Mesendoderm (in vitro differentiated cells): ENCODE measurements around the gene ERC2.

ENCODE experiments used
- DNase-seq: peaks from one replicate; pipeline ENCODE4 v3.0.0; 2013
- H2AK5ac ChIP-seq: 2 replicates; pipeline ENCODE4 v1.6.1; 2013; ENCODE audit warnings: low read length, inconsistent platforms
- H2BK120ac ChIP-seq: 2 replicates; pipeline ENCODE4 v1.6.1; 2013; ENCODE audit warnings: low read depth, mild to moderate bottlenecking, low read length, moderate library complexity, mixed read lengths
- H2BK15ac ChIP-seq: replicated peaks from 2 replicates; pipeline ENCODE4 v1.6.1; 2013; ENCODE audit warnings: low read depth, mild to moderate bottlenecking, moderate library complexity
- H2BK5ac ChIP-seq: 2 replicates; pipeline ENCODE4 v1.6.1; 2013; ENCODE audit warnings: low read length, inconsistent platforms
- H3K18ac ChIP-seq: 2 replicates; pipeline ENCODE4 v1.6.1; 2013; ENCODE audit warnings: mild to moderate bottlenecking, low read length, mixed read lengths
- H3K23ac ChIP-seq: one replicate; pipeline ENCODE4 v1.6.1; 2013; ENCODE audit warnings: low read length
- H3K27ac ChIP-seq: 2 replicates; pipeline ENCODE4 v1.5.1; 2013; ENCODE audit warnings: low read depth, mild to moderate bottlenecking, inconsistent platforms, low read length, moderate library complexity
- H3K27me3 ChIP-seq: 2 replicates; pipeline ENCODE4 v1.6.1; 2013; ENCODE audit warnings: low read length, control low read depth, mild to moderate bottlenecking, inconsistent platforms; ENCODE audit not compliant: insufficient read depth, poor library complexity
- H3K36me3 ChIP-seq: 2 replicates; pipeline ENCODE4 v1.6.1; 2013; ENCODE audit warnings: low read length, inconsistent platforms; ENCODE audit not compliant: control insufficient read depth, insufficient read depth
- H3K4ac ChIP-seq: one replicate; pipeline ENCODE4 v1.6.1; 2013; ENCODE audit warnings: low read depth, mild to moderate bottlenecking, low read length, moderate library complexity
- H3K4me1 ChIP-seq: 2 replicates; pipeline ENCODE4 v1.6.1; 2013; ENCODE audit warnings: low read depth, low read length, inconsistent platforms; ENCODE audit not compliant: control insufficient read depth
- H3K4me2 ChIP-seq: 2 replicates; pipeline ENCODE4 v1.6.1; 2013; ENCODE audit warnings: low read length
- H3K4me3 ChIP-seq: 2 replicates; pipeline ENCODE4 v1.5.1; 2013; ENCODE audit warnings: mild to moderate bottlenecking, low read length
- H3K56ac ChIP-seq: one replicate; pipeline ENCODE4 v1.6.1; 2013; ENCODE audit warnings: low read length
- H3K79me1 ChIP-seq: 2 replicates; pipeline ENCODE4 v1.6.1; 2013; ENCODE audit warnings: low read length, inconsistent platforms
- H3K79me2 ChIP-seq: 2 replicates; pipeline ENCODE4 v1.6.1; 2013; ENCODE audit warnings: mild to moderate bottlenecking, low read length; ENCODE audit not compliant: control insufficient read depth, insufficient read depth
- H3K9ac ChIP-seq: 2 replicates; pipeline ENCODE4 v1.6.1; 2013; ENCODE audit warnings: low read length, inconsistent platforms
- H4K5ac ChIP-seq: one replicate; pipeline ENCODE4 v1.6.1; 2013; ENCODE audit warnings: low read length
- H4K8ac ChIP-seq: one replicate; pipeline ENCODE4 v1.6.1; 2013; ENCODE audit warnings: low read depth, mild to moderate bottlenecking, control low read depth, low read length, moderate library complexity
- WGBS: extraction: QIAGEN DNeasy Blood & Tissue Kit; methylation state at CpG from one replicate; pipeline ENCODE4 v1.1.7; 2013; ENCODE audit warnings: low lambda C conversion rate, missing lambda C conversion rate; ENCODE audit not compliant: insufficient coverage; ENCODE audit errors: extremely low coverage; 5-methylcytosine and 5-hydroxymethylcytosine counted together

ERC2 gene

DNA sequence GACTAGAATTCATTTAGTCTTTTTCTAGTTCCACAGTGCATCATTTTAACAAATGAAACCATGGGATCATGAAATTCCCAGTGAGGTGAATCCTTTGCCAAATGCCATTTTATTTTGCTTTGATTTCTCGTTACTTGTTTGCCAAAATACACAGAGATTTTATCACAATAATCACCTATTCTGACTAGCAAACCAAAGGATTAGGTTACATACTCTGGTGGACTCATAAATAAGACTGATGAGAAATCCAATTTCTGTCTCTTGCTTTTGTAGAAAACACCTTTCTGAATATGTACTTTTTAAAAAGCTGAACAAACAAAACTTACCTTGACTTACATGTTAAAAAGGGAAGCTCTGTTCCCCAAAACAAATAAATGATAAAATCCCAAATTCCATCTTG lies 12.2 kb downstream of the ERC2 start:
- H3K4ac ChIP-seq: no peak overlapping the region
- no peak overlapping the region for H3K4me2 ChIP-seq
- H3K23ac ChIP-seq: no peak overlapping the region
- peaks cover 4% of the 10 kb centered on the region for H3K79me1 ChIP-seq
- H3K27me3 ChIP-seq: no peaks in the 10 kb centered on the region
- no peak overlapping the region for H4K8ac ChIP-seq
- WGBS: no CpG with 5 or more reads among the region's 1 CpG
- no peak overlapping the region for H2AK5ac ChIP-seq
- no peak overlapping the region for H3K27ac ChIP-seq
- peaks cover 6% of the 10 kb centered on the region for H3K4me1 ChIP-seq
- no peak overlapping the region for H3K4me3 ChIP-seq
- H2BK120ac ChIP-seq: no peak overlapping the region
- H2BK15ac ChIP-seq: no peak overlapping the region
- H3K56ac ChIP-seq: no peak overlapping the region
- H2BK5ac ChIP-seq: no peak overlapping the region
- peaks cover 3% of the 10 kb centered on the region for H3K79me2 ChIP-seq
- no peak for DNase-seq
- no peak overlapping the region for H4K5ac ChIP-seq
- no peaks in the 10 kb centered on the region for H3K36me3 ChIP-seq
- H3K9ac ChIP-seq: no peak overlapping the region
- no peak overlapping the region for H3K18ac ChIP-seq

DNA sequence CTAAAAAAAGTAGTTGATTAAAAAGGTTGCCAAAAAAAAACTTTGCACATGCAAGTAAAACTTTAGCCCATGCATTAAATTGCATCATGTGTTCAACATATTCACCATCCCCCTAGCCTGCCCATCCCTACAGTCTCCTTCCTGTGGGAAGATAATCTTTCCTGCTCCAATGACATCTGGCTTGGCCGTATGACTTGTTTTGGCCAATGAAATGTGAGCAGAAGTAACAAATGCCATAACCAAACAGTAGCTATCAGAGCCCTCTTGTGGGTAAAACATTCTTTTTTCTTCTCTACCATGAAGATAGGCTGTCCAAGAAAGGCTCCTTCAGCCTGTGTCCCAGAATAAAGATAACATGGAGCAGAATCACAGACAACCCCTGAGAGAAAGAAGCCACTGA lies 15.3 kb downstream of the ERC2 start:
- no peak overlapping the region for H3K4me3 ChIP-seq
- no peak overlapping the region for H3K23ac ChIP-seq
- H2BK120ac ChIP-seq: no peak overlapping the region
- H3K4me1 ChIP-seq: peaks cover 4% of the 10 kb centered on the region
- peaks cover 1% of the 10 kb centered on the region for H3K79me2 ChIP-seq
- H4K8ac ChIP-seq: no peak overlapping the region
- no peak overlapping the region for H4K5ac ChIP-seq
- DNase-seq: peak; percentile 71
- no peak overlapping the region for H2BK5ac ChIP-seq
- no CpG with 5 or more reads among the region's 1 CpG for WGBS
- H3K56ac ChIP-seq: no peak overlapping the region
- no peaks in the 10 kb centered on the region for H3K36me3 ChIP-seq
- H3K4me2 ChIP-seq: no peak overlapping the region
- H3K18ac ChIP-seq: no peak overlapping the region
- H2AK5ac ChIP-seq: no peak overlapping the region
- no peaks in the 10 kb centered on the region for H3K27me3 ChIP-seq
- no peak overlapping the region for H3K27ac ChIP-seq
- H2BK15ac ChIP-seq: no peak overlapping the region
- peaks cover 2% of the 10 kb centered on the region for H3K79me1 ChIP-seq
- no peak overlapping the region for H3K4ac ChIP-seq
- H3K9ac ChIP-seq: no peak overlapping the region

DNA sequence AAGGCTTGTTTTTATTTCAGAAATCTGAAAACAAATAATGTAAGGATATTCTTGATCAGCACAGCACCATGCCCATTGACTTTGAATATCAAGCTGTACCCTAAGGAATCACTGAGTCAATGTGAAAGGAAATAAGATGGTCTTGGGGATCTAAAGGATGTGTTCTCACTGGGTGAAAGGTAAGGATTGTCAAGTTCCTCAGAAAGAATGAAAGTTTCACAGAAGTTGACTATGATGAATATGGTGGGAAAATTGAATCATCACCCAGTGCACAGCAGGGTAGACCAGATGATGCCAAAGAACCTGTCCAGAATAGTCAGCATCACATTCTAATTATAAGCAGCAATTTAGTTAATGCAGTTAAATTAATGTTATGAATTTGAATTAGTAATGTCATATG lies 16.2 kb downstream of the ERC2 start:
- Histone ChIP-seq H3K4me3 (no peak overlapping the region), H3K9ac (no peak overlapping the region), H4K8ac (no peak overlapping the region)

GRCh38 chr3:56443372-56443771 lies 24.9 kb downstream of the ERC2 start:
- Histone ChIP-seq H3K4ac (no peak overlapping the region), H2BK15ac (no peak overlapping the region), H3K79me1 (peaks cover 2% of the 10 kb centered on the region), H3K79me2 (no peaks in the 10 kb centered on the region), H2BK120ac (no peak overlapping the region), H3K27ac (no peak overlapping the region), H3K4me1 (no peaks in the 10 kb centered on the region), H3K9ac (no peak overlapping the region), H4K8ac (no peak overlapping the region), H3K4me2 (no peak overlapping the region), H3K18ac (no peak overlapping the region), H3K36me3 (no peaks in the 10 kb centered on the region), H4K5ac (no peak overlapping the region), H2BK5ac (no peak overlapping the region), H2AK5ac (no peak overlapping the region), H3K4me3 (no peak overlapping the region), H3K23ac (no peak overlapping the region), H3K56ac (no peak overlapping the region), H3K27me3 (no peaks in the 10 kb centered on the region)
- no peak for DNase-seq
- WGBS: no CpG with 5 or more reads among the region's 3 CpGs

More for the DNA sequence above, 16.2 kb downstream of the ERC2 start:
- Histone ChIP-seq H3K18ac (no peak overlapping the region), H3K23ac (no peak overlapping the region), H2AK5ac (no peak overlapping the region), H3K4ac (no peak overlapping the region), H3K4me2 (no peak overlapping the region), H3K79me2 (no peaks in the 10 kb centered on the region), H4K5ac (no peak overlapping the region), H3K36me3 (no peaks in the 10 kb centered on the region), H2BK15ac (no peak overlapping the region), H3K4me1 (peaks cover 4% of the 10 kb centered on the region), H3K56ac (no peak overlapping the region), H2BK5ac (no peak overlapping the region), H3K27ac (no peak overlapping the region), H3K27me3 (no peaks in the 10 kb centered on the region), H3K79me1 (peaks cover 2% of the 10 kb centered on the region), H2BK120ac (no peak overlapping the region)
- no peak for DNase-seq

DNA sequence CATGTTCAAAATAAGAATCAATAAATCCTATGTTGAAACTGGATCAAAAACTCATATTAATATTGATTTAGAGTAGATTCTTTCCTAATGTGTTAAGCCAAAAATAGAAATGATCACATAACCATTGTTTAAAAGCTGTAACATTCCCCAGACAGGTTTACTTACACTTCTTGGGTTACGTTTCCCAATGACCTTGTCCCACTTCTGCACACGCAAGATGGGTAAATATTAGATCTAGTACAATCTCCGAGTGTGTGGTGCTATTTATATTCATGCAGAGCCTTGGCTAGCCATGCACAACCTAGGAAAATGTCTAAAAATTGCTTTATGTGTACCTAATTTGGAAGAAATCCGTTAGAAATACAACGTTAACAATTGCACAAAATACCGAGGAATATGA lies 39.6 kb downstream of the ERC2 start:
- Histone ChIP-seq H3K79me2 (no peaks in the 10 kb centered on the region), H3K27ac (no peak overlapping the region), H4K5ac (no peak overlapping the region), H3K4me2 (no peak overlapping the region), H3K79me1 (no peaks in the 10 kb centered on the region), H2BK5ac (no peak overlapping the region), H3K27me3 (no peaks in the 10 kb centered on the region), H2BK15ac (no peak overlapping the region), H2AK5ac (no peak overlapping the region), H3K4me1 (no peaks in the 10 kb centered on the region), H3K23ac (no peak overlapping the region), H3K4me3 (no peak overlapping the region), H3K18ac (no peak overlapping the region), H3K36me3 (no peaks in the 10 kb centered on the region), H4K8ac (no peak overlapping the region), H2BK120ac (no peak overlapping the region), H3K56ac (no peak overlapping the region), H3K9ac (no peak overlapping the region), H3K4ac (no peak overlapping the region)
- WGBS: no CpG with 5 or more reads among the region's 6 CpGs
- no peak for DNase-seq

GRCh38 chr3:56424885-56425284 lies 43.4 kb downstream of the ERC2 start:
- Histone ChIP-seq H2AK5ac (no peak overlapping the region), H3K9ac (no peak overlapping the region), H3K79me2 (no peaks in the 10 kb centered on the region), H3K4me2 (no peak overlapping the region), H2BK5ac (no peak overlapping the region), H3K36me3 (no peaks in the 10 kb centered on the region), H3K27ac (no peak overlapping the region), H2BK15ac (no peak overlapping the region), H4K8ac (no peak overlapping the region), H3K4ac (no peak overlapping the region), H3K23ac (no peak overlapping the region), H3K27me3 (no peaks in the 10 kb centered on the region), H4K5ac (no peak overlapping the region), H3K4me3 (no peak overlapping the region), H3K56ac (no peak overlapping the region), H3K79me1 (no peaks in the 10 kb centered on the region), H2BK120ac (no peak overlapping the region), H3K18ac (no peak overlapping the region), H3K4me1 (no peaks in the 10 kb centered on the region)
- WGBS: no CpG with 5 or more reads among the region's 3 CpGs
- DNase-seq: no peak
